ENCODE measurements around the gene PNKD.

DNA sequence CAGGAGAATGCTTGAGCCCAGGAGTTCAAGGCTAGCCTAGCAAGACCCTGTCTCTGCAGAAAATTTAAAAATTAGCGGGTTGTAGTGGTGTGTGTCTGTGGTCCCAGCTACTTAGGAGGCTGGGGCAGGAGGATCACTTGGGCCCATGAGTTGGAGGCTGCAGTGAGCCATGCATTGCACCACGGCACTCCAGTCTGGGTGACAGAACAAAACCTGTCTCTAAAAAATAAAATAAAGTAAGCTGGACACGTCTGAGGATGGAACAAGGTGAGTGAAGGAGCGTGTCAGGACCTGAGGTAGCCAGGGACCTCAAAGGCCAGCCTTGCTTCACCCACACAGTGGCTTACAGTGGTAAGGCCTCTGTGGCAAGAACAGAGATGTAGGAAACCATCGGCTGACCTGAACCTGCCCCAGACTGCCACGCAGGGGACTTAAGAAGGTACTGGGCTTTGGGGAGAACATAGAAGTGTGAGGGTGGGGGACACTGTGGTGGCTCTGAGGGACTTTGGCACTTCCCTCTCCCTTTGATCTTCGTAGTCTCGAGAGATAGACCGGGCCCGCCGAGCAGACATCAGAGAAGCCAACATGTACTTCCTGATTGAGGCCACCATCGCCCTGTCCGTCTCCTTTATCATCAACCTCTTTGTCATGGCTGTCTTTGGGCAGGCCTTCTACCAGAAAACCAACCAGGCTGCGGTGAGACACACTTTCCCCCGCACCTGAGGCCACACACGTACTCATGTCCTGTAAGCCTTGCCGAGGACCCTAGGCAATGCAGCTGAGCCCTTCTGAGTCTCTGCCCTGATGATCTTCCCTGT is 119.2 kb downstream of the PNKD start:
- TF ChIP-seq POLR2AphosphoS5 (IDR thresholded peaks at IDR 0.05; ENCODE audit: low read depth), result no peak
- TF ChIP-seq EZH2 (IDR thresholded peaks at IDR 0.05; ENCODE audit: low read depth, unreplicated experiment), result no peak
- TF ChIP-seq, protein P1, sequence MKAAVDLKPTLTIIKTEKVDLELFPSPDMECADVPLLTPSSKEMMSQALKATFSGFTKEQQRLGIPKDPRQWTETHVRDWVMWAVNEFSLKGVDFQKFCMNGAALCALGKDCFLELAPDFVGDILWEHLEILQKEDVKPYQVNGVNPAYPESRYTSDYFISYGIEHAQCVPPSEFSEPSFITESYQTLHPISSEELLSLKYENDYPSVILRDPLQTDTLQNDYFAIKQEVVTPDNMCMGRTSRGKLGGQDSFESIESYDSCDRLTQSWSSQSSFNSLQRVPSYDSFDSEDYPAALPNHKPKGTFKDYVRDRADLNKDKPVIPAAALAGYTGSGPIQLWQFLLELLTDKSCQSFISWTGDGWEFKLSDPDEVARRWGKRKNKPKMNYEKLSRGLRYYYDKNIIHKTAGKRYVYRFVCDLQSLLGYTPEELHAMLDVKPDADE (IDR thresholded peaks at IDR 0.05), result no peak
- TF ChIP-seq, protein P2, sequence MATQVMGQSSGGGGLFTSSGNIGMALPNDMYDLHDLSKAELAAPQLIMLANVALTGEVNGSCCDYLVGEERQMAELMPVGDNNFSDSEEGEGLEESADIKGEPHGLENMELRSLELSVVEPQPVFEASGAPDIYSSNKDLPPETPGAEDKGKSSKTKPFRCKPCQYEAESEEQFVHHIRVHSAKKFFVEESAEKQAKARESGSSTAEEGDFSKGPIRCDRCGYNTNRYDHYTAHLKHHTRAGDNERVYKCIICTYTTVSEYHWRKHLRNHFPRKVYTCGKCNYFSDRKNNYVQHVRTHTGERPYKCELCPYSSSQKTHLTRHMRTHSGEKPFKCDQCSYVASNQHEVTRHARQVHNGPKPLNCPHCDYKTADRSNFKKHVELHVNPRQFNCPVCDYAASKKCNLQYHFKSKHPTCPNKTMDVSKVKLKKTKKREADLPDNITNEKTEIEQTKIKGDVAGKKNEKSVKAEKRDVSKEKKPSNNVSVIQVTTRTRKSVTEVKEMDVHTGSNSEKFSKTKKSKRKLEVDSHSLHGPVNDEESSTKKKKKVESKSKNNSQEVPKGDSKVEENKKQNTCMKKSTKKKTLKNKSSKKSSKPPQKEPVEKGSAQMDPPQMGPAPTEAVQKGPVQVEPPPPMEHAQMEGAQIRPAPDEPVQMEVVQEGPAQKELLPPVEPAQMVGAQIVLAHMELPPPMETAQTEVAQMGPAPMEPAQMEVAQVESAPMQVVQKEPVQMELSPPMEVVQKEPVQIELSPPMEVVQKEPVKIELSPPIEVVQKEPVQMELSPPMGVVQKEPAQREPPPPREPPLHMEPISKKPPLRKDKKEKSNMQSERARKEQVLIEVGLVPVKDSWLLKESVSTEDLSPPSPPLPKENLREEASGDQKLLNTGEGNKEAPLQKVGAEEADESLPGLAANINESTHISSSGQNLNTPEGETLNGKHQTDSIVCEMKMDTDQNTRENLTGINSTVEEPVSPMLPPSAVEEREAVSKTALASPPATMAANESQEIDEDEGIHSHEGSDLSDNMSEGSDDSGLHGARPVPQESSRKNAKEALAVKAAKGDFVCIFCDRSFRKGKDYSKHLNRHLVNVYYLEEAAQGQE (IDR thresholded peaks at IDR 0.05; ENCODE audit: unreplicated experiment), result no peak
- TF ChIP-seq, protein P3, sequence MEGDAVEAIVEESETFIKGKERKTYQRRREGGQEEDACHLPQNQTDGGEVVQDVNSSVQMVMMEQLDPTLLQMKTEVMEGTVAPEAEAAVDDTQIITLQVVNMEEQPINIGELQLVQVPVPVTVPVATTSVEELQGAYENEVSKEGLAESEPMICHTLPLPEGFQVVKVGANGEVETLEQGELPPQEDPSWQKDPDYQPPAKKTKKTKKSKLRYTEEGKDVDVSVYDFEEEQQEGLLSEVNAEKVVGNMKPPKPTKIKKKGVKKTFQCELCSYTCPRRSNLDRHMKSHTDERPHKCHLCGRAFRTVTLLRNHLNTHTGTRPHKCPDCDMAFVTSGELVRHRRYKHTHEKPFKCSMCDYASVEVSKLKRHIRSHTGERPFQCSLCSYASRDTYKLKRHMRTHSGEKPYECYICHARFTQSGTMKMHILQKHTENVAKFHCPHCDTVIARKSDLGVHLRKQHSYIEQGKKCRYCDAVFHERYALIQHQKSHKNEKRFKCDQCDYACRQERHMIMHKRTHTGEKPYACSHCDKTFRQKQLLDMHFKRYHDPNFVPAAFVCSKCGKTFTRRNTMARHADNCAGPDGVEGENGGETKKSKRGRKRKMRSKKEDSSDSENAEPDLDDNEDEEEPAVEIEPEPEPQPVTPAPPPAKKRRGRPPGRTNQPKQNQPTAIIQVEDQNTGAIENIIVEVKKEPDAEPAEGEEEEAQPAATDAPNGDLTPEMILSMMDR (conservative IDR thresholded peaks at IDR 0.05; ENCODE audit: low read depth in 2 of 2), result no peak
- TF ChIP-seq EZH2phosphoT487 (IDR thresholded peaks at IDR 0.05; ENCODE audit: unreplicated experiment), result no peak
- TF ChIP-seq JUNB (IDR thresholded peaks at IDR 0.05; ENCODE audit: unreplicated experiment), result no peak
- TF ChIP-seq CREB1 (CRISPR knock-in tag; IDR thresholded peaks at IDR 0.05; ENCODE audit: low read depth), result no peak
- no peak for TF ChIP-seq ZNF114 (CRISPR knock-in tag; IDR thresholded peaks at IDR 0.05)
